ENCODE data around the gene M6PR.

The M6PR gene

GRCh38 chr12:8949342-8950220 is at the start of gene M6PR:
Gene M6PR, minus strand, starts transcription at chr12:8949645. Its CDS starts 3,241 bp downstream, at chr12:8946404.
- DNase-seq (ENCODE audit: low read depth): peak; percentile 76

GRCh38 chr12:8996682-8997405 is 47.4 kb upstream of the M6PR start:
- peak; percentile 2 for DNase-seq (ENCODE audit: low read depth)
- H3K4me3 ChIP-seq (ENCODE audit: low read depth, low read length): no peak overlapping the region

More at GRCh38 chr12:8949342-8950220, at the start of gene M6PR:
- peak within 1 kb of the TSS; percentile 82 for H3K4me3 ChIP-seq (ENCODE audit: low read depth, low read length)

- H3K4me3 ChIP-seq (ENCODE audit: low read depth, low read length): no peak overlapping the region
- DNase-seq (ENCODE audit: low read depth): no peak
Observed at GRCh38 chr12:8995021-8995775, 45.8 kb upstream of the M6PR start.

DNA sequence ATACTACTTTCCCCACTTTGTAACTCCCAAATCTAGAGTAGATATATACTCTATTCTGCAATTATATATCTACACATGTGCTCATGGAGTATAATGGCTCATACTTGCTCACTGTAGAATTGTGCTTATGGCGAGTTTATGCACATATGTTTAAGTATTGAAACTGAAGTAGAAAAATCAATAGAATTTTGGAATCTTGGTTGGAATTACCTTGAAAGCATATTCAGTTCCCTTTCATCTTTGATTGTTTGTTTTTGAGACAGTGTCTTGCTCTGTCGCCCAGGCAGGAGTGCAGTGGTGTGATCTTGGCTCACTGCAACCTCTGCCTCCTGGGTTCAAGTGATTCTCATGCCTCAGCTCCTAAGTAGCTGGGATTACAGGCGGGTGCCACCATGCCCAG is 44.4 kb upstream of the M6PR start:
- no peak overlapping the region for H3K4me3 ChIP-seq (ENCODE audit: low read depth, low read length)
- DNase-seq (ENCODE audit: low read depth): no peak

DNA sequence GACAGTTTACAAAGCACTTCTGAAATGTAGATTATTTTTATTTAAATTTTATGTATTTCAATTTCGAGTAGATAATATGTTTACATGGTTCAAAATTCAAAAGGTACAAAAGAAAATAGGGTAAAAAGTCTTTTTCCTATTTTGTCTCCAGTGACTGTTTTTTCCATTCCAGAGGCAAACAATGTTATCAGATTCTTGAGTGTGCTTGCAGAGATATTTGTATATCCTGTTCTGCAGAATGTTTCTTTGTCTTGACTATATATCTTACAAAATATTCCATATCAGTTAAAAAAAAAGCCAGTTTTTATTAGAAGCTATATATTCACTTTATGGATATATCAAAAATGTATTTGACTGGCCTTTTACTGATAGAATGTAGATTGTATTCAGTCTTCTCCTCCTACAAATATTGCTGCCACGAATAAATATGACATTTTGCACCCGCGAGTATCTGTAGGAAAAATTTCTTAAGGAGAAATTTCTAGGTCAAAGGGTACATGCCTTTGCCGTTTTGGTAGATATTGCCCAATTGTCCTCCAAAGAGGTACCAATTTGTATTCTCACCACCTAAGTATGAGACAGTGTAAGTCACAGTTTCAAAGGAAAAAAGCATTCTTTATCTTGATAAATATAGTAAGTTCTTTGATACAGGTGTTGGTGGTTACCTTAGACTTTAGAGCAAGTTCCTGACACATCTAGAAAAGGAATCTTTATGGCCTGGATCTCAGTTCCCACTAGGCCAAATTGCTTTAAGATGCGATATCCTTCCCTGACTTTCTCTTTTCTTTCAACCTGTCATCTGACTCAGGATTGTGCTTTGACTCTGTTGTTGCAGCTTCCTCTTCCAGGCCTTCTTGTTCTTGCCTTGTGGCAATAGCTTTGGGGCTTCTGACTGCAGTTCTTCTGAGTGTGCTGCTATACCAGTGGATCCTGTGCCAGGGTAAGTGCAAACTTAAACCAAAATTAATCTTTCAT is 42.2 kb upstream of the M6PR start:
- no peak overlapping the region for H3K4me3 ChIP-seq (ENCODE audit: low read depth, low read length)
- DNase-seq (ENCODE audit: low read depth): no peak

- no peak for DNase-seq (ENCODE audit: low read depth)
- no peak within 1 kb of the TSS for H3K4me3 ChIP-seq (ENCODE audit: low read depth, low read length)
Observed at GRCh38 chr12:8989413-8989812, 40.0 kb upstream of the M6PR start, which contains the start of gene KLRG1. Gene KLRG1, plus strand, starts transcription at chr12:8989546. Its CDS starts 90 bp downstream, at chr12:8989636.

GRCh38 chr12:8987685-8988084 is 38.2 kb upstream of the M6PR start:
- no peak for DNase-seq (ENCODE audit: low read depth)
- H3K4me3 ChIP-seq (ENCODE audit: low read depth, low read length): no peak overlapping the region

DNA sequence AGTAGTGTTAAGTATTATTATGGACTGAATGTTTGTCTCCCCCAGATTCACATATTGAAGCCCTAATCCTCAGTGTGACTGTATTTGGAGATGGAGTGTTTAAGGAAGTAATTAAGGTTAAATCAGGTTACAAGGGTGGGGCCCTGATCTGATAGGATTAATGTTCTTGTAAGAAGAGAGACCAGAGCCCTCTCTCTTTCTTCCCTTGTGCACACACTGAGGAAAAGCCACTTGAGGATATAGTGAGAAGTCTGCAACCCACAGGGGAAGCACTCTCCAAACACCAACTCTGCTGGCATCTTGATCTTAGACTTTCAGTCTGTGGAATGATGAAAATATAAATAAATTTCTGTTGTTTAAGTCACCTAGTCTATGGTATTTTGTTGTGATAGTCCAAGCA is 37.7 kb upstream of the M6PR start:
- H3K4me3 ChIP-seq (ENCODE audit: low read depth, low read length): no peak overlapping the region
- DNase-seq (ENCODE audit: low read depth): no peak

GRCh38 chr12:8985213-8985754 is 35.8 kb upstream of the M6PR start:
- no peak for DNase-seq (ENCODE audit: low read depth)
- H3K4me3 ChIP-seq (ENCODE audit: low read depth, low read length): no peak overlapping the region

DNA sequence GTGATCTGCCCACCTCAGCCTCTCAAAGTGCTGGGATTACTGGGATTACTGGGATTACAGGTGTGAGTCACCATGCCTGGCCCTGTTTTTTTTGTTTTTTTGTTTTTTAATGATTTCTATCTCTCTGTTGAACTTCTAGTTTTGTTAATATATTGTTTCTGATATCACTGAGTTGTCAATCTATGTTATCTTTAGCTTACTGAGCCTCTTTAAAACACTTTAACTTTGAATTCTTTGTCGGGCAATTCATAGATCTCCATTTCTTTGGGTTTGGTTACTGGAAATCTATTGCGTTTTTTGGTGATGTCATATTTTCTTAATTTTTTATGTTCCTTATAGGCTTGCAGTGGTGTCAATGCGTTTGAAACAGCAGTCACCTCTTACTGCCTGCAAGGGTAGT is 30.7 kb upstream of the M6PR start:
- DNase-seq (ENCODE audit: low read depth): no peak
- no peak overlapping the region for H3K4me3 ChIP-seq (ENCODE audit: low read depth, low read length)

DNA sequence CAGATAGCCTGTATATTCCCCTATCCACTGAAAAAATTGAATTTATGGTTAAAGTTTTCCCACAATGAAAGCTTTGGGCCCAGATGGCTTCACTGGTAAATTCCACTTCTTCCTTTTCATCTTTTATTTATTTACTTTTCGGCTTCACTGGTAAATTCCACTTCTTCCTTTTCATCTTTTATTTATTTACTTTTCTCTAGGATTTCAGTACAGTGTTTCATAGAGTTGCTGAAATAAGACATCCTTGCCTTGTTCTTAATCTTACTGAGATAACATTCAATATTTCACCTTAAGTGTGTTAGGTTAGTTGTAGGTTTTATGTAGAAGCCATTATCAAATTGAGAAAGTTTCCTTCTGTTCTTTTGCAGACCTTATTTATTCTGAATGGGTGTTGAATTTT is 21.0 kb upstream of the M6PR start:
- DNase-seq (ENCODE audit: low read depth): no peak
- no peak overlapping the region for H3K4me3 ChIP-seq (ENCODE audit: low read depth, low read length)

GRCh38 chr12:8969861-8970411 is 20.5 kb upstream of the M6PR start:
- no peak overlapping the region for H3K4me3 ChIP-seq (ENCODE audit: low read depth, low read length)
- no peak for DNase-seq (ENCODE audit: low read depth)

DNA sequence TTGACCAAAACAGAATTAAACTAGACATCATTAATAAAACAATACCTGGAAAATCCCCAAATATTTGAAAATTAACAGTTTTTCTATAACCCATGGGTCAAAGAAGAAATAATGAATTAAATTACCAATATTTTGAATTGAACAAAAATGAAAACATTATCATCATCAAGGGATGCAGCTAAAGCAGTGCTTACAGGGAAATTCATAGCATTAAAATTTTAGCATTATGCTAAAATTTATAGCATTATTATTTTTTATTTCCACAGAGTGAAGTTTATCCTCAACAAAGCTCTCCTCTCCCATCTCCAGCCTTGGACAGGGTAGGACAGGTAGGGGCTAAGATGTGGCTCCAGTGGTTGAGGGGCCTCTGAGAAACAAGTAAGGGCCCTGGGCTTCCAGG is 19.3 kb upstream of the M6PR start:
- no peak overlapping the region for H3K4me3 ChIP-seq (ENCODE audit: low read depth, low read length)
- DNase-seq (ENCODE audit: low read depth): no peak

GRCh38 chr12:8960176-8960575 is 10.7 kb upstream of the M6PR start:
- DNase-seq (ENCODE audit: low read depth): no peak
- no peak overlapping the region for H3K4me3 ChIP-seq (ENCODE audit: low read depth, low read length)

- H3K4me3 ChIP-seq (ENCODE audit: low read depth, low read length): no peak overlapping the region
- DNase-seq (ENCODE audit: low read depth): no peak
Observed at GRCh38 chr12:8958066-8958465, 8.6 kb upstream of the M6PR start.

- DNase-seq (ENCODE audit: low read depth): no peak
- no peak overlapping the region for H3K4me3 ChIP-seq (ENCODE audit: low read depth, low read length)
Observed at GRCh38 chr12:8957561-8957960, 8.1 kb upstream of the M6PR start.

- no peak overlapping the region for H3K4me3 ChIP-seq (ENCODE audit: low read depth, low read length)
- DNase-seq (ENCODE audit: low read depth): no peak
Observed at GRCh38 chr12:8956772-8957171, 7.3 kb upstream of the M6PR start.

DNA sequence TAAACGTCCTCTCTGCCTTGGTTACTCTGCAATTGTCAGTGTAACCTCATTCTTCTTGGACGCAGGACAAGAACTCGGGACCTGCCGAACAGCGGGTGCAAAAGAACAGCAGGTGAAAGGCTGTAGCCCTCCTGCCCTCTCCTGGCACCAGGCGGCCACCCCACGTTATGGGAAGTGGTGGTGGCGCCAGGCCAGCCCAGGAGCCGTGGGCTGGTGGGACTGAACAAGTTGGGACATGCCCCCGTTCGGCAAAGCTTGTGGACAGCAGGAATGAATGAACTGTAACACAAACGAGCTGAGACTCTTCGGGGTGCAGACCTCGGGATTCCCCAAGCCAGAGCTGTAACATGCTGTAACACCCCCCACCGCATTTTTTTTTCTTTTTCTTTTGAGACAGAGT is 6.6 kb upstream of the M6PR start:
- no peak overlapping the region for H3K4me3 ChIP-seq (ENCODE audit: low read depth, low read length)

More for the DNA sequence above, 6.6 kb upstream of the M6PR start:
- DNase-seq (ENCODE audit: low read depth): no peak

All from skeletal muscle cell (primary cell).